Measurements from ENCODE around the gene SUPT6H.

The SUPT6H gene

GRCh38 chr17:28622186-28622585 lies 39.8 kb upstream of the SUPT6H start:
- H3K79me1 ChIP-seq (ENCODE audit: low read length): no peaks in the 10 kb centered on the region
- H2BK12ac ChIP-seq (ENCODE audit: low read length): no peak overlapping the region
- H3K9ac ChIP-seq (ENCODE audit: low read length): no peak overlapping the region
- no peak overlapping the region for H4K91ac ChIP-seq (ENCODE audit: low read depth, low read length)
- H2BK5ac ChIP-seq (ENCODE audit: low read depth, low read length, poor library complexity): no peak overlapping the region
- no peak overlapping the region for H3K4me2 ChIP-seq (ENCODE audit: low read length)
- no peak overlapping the region for H2BK120ac ChIP-seq (ENCODE audit: insufficient read depth, low read length, poor library complexity)
- H3K14ac ChIP-seq (ENCODE audit: low read length): no peak overlapping the region
- H4K8ac ChIP-seq (ENCODE audit: low read depth, low read length): no peak overlapping the region
- peaks cover 35 to 65% of the 10 kb centered on the region in 2 experiments for H3K36me3 ChIP-seq (ENCODE audit: control insufficient read depth in 1 of 2, insufficient read depth in 2 of 2, low read length in 2 of 2)
- H3K79me2 ChIP-seq (ENCODE audit: control insufficient read depth, insufficient read depth, low read length, poor library complexity): no peaks in the 10 kb centered on the region
- no peaks in the 10 kb centered on the region for H3K9me3 ChIP-seq (ENCODE audit: insufficient read depth, low read depth, low read length)
- no peaks in the 10 kb centered on the region for H3K27me3 ChIP-seq (ENCODE audit: insufficient read depth, low read length)
- H3K23ac ChIP-seq (ENCODE audit: low read length): no peak overlapping the region
- H3K4me1 ChIP-seq (ENCODE audit: control insufficient read depth in 1 of 2, insufficient read depth in 2 of 2, low read length in 2 of 2): no peaks in the 10 kb centered on the region
- H3K18ac ChIP-seq (ENCODE audit: low read length): no peak overlapping the region
- H2AFZ ChIP-seq (ENCODE audit: insufficient read depth, low read length, poor library complexity): no peak overlapping the region
- no CpG with 5 or more reads among the region's 3 CpGs for WGBS (ENCODE audit: extremely low coverage, insufficient coverage, insufficient read length)
- no peak overlapping the region for H4K12ac ChIP-seq (ENCODE audit: low read depth, low read length)
- no peak overlapping the region for H2AK5ac ChIP-seq (ENCODE audit: low read length)
- H3K4me3 ChIP-seq (ENCODE audit: low read depth, low read length): no peak overlapping the region
- no peak overlapping the region for H3K4ac ChIP-seq (ENCODE audit: low read depth, low read length)
- no peak for DNase-seq
- no peak overlapping the region for H3K27ac ChIP-seq (ENCODE audit: low read depth, low read length)

GRCh38 chr17:28623696-28624095 lies 38.3 kb upstream of the SUPT6H start:
- Histone ChIP-seq H3K27me3 (ENCODE audit: insufficient read depth, low read length) (no peaks in the 10 kb centered on the region), H3K4me3 (ENCODE audit: low read depth, low read length) (no peak overlapping the region), H2BK120ac (ENCODE audit: insufficient read depth, low read length, poor library complexity) (no peak overlapping the region), H3K27ac (ENCODE audit: low read depth, low read length) (no peak overlapping the region), H4K12ac (ENCODE audit: low read depth, low read length) (no peak overlapping the region), H3K9ac (ENCODE audit: low read length) (no peak overlapping the region), H3K9me3 (ENCODE audit: insufficient read depth, low read depth, low read length) (no peaks in the 10 kb centered on the region), H3K79me1 (ENCODE audit: low read length) (no peaks in the 10 kb centered on the region), H3K23ac (ENCODE audit: low read length) (no peak overlapping the region), H3K79me2 (ENCODE audit: control insufficient read depth, insufficient read depth, low read length, poor library complexity) (no peaks in the 10 kb centered on the region), H2BK12ac (ENCODE audit: low read length) (no peak overlapping the region), H3K14ac (ENCODE audit: low read length) (no peak overlapping the region), H2BK5ac (ENCODE audit: low read depth, low read length, poor library complexity) (no peak overlapping the region), H4K91ac (ENCODE audit: low read depth, low read length) (no peak overlapping the region), H3K36me3 (ENCODE audit: control insufficient read depth in 1 of 2, insufficient read depth in 2 of 2, low read length in 2 of 2) (peaks cover 27 to 66% of the 10 kb centered on the region in 2 experiments), H3K18ac (ENCODE audit: low read length) (no peak overlapping the region), H2AK5ac (ENCODE audit: low read length) (no peak overlapping the region), H3K4me1 (ENCODE audit: control insufficient read depth in 1 of 2, insufficient read depth in 2 of 2, low read length in 2 of 2) (no peaks in the 10 kb centered on the region), H4K8ac (ENCODE audit: low read depth, low read length) (no peak overlapping the region), H2AFZ (ENCODE audit: insufficient read depth, low read length, poor library complexity) (no peak overlapping the region), H3K4ac (ENCODE audit: low read depth, low read length) (no peak overlapping the region), H3K4me2 (ENCODE audit: low read length) (no peak overlapping the region)
- DNase-seq: no peak
- WGBS (ENCODE audit: extremely low coverage, insufficient coverage, insufficient read length): no CpG with 5 or more reads among the region's 4 CpGs

GRCh38 chr17:28624148-28624547 lies 37.9 kb upstream of the SUPT6H start:
- H3K4me2 ChIP-seq (ENCODE audit: low read length): no peak overlapping the region
- no peaks in the 10 kb centered on the region for H3K27me3 ChIP-seq (ENCODE audit: insufficient read depth, low read length)
- no peak overlapping the region for H3K9ac ChIP-seq (ENCODE audit: low read length)
- H3K36me3 ChIP-seq (ENCODE audit: control insufficient read depth in 1 of 2, insufficient read depth in 2 of 2, low read length in 2 of 2): peaks cover 25 to 63% of the 10 kb centered on the region in 2 experiments
- H3K4me1 ChIP-seq (ENCODE audit: control insufficient read depth in 1 of 2, insufficient read depth in 2 of 2, low read length in 2 of 2): no peaks in the 10 kb centered on the region
- no peaks in the 10 kb centered on the region for H3K79me2 ChIP-seq (ENCODE audit: control insufficient read depth, insufficient read depth, low read length, poor library complexity)
- no peak overlapping the region for H3K4ac ChIP-seq (ENCODE audit: low read depth, low read length)
- no peaks in the 10 kb centered on the region for H3K79me1 ChIP-seq (ENCODE audit: low read length)
- H3K27ac ChIP-seq (ENCODE audit: low read depth, low read length): no peak overlapping the region
- no peak overlapping the region for H4K91ac ChIP-seq (ENCODE audit: low read depth, low read length)
- H3K9me3 ChIP-seq (ENCODE audit: insufficient read depth, low read depth, low read length): no peaks in the 10 kb centered on the region
- H4K12ac ChIP-seq (ENCODE audit: low read depth, low read length): no peak overlapping the region
- no peak overlapping the region for H3K4me3 ChIP-seq (ENCODE audit: low read depth, low read length)
- no peak overlapping the region for H2BK5ac ChIP-seq (ENCODE audit: low read depth, low read length, poor library complexity)
- H3K23ac ChIP-seq (ENCODE audit: low read length): no peak overlapping the region
- no peak overlapping the region for H2AFZ ChIP-seq (ENCODE audit: insufficient read depth, low read length, poor library complexity)
- H4K8ac ChIP-seq (ENCODE audit: low read depth, low read length): no peak overlapping the region
- WGBS (ENCODE audit: extremely low coverage, insufficient coverage, insufficient read length): no CpG with 5 or more reads among the region's 2 CpGs
- H2BK12ac ChIP-seq (ENCODE audit: low read length): no peak overlapping the region
- no peak overlapping the region for H2BK120ac ChIP-seq (ENCODE audit: insufficient read depth, low read length, poor library complexity)
- no peak overlapping the region for H3K18ac ChIP-seq (ENCODE audit: low read length)
- H3K14ac ChIP-seq (ENCODE audit: low read length): no peak overlapping the region
- no peak for DNase-seq
- no peak overlapping the region for H2AK5ac ChIP-seq (ENCODE audit: low read length)

GRCh38 chr17:28626818-28627217 lies 35.2 kb upstream of the SUPT6H start:
- H2AK5ac ChIP-seq (ENCODE audit: low read length): no peak overlapping the region
- no peak overlapping the region for H2BK5ac ChIP-seq (ENCODE audit: low read depth, low read length, poor library complexity)
- no peak overlapping the region for H3K4me2 ChIP-seq (ENCODE audit: low read length)
- H3K4me1 ChIP-seq (ENCODE audit: control insufficient read depth in 1 of 2, insufficient read depth in 2 of 2, low read length in 2 of 2): no peaks in the 10 kb centered on the region
- H4K8ac ChIP-seq (ENCODE audit: low read depth, low read length): no peak overlapping the region
- no peak overlapping the region for H2BK120ac ChIP-seq (ENCODE audit: insufficient read depth, low read length, poor library complexity)
- H3K27ac ChIP-seq (ENCODE audit: low read depth, low read length): no peak overlapping the region
- WGBS (ENCODE audit: extremely low coverage, insufficient coverage, insufficient read length): no CpG with 5 or more reads among the region's 4 CpGs
- H3K36me3 ChIP-seq (ENCODE audit: control insufficient read depth in 1 of 2, insufficient read depth in 2 of 2, low read length in 2 of 2): peaks cover 26 to 56% of the 10 kb centered on the region in 2 experiments
- no peak overlapping the region for H3K4me3 ChIP-seq (ENCODE audit: low read depth, low read length)
- no peaks in the 10 kb centered on the region for H3K27me3 ChIP-seq (ENCODE audit: insufficient read depth, low read length)
- H3K9me3 ChIP-seq (ENCODE audit: insufficient read depth, low read depth, low read length): no peaks in the 10 kb centered on the region
- no peak overlapping the region for H3K18ac ChIP-seq (ENCODE audit: low read length)
- DNase-seq: no peak
- no peak overlapping the region for H3K4ac ChIP-seq (ENCODE audit: low read depth, low read length)
- no peak overlapping the region for H3K14ac ChIP-seq (ENCODE audit: low read length)
- H3K79me2 ChIP-seq (ENCODE audit: control insufficient read depth, insufficient read depth, low read length, poor library complexity): no peaks in the 10 kb centered on the region
- no peak overlapping the region for H4K91ac ChIP-seq (ENCODE audit: low read depth, low read length)
- H2BK12ac ChIP-seq (ENCODE audit: low read length): no peak overlapping the region
- H2AFZ ChIP-seq (ENCODE audit: insufficient read depth, low read length, poor library complexity): no peak overlapping the region
- H3K23ac ChIP-seq (ENCODE audit: low read length): no peak overlapping the region
- no peak overlapping the region for H3K9ac ChIP-seq (ENCODE audit: low read length)
- H3K79me1 ChIP-seq (ENCODE audit: low read length): no peaks in the 10 kb centered on the region
- H4K12ac ChIP-seq (ENCODE audit: low read depth, low read length): no peak overlapping the region
